ENCODE data around the gene LSAMP. TPM values are rescaled to one million over a fixed set of nuclear protein-coding genes. Genes with fewer than 3 reads are reported as not detected.

LSAMP gene
- total and polyA plus RNA-seq, 2 of the 13 experiments (the other 11 are each of a cell fraction or from before 2014, with no cell fraction given), result not detected

GRCh38 chr3:115819785-115820384 lies 625.4 kb downstream of the LSAMP start (continued):
- TF ChIP-seq, protein P1, sequence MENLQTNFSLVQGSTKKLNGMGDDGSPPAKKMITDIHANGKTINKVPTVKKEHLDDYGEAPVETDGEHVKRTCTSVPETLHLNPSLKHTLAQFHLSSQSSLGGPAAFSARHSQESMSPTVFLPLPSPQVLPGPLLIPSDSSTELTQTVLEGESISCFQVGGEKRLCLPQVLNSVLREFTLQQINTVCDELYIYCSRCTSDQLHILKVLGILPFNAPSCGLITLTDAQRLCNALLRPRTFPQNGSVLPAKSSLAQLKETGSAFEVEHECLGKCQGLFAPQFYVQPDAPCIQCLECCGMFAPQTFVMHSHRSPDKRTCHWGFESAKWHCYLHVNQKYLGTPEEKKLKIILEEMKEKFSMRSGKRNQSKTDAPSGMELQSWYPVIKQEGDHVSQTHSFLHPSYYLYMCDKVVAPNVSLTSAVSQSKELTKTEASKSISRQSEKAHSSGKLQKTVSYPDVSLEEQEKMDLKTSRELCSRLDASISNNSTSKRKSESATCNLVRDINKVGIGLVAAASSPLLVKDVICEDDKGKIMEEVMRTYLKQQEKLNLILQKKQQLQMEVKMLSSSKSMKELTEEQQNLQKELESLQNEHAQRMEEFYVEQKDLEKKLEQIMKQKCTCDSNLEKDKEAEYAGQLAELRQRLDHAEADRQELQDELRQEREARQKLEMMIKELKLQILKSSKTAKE (CRISPR knock-in tag; IDR thresholded peaks at IDR 0.05; ENCODE audit: borderline replicate concordance), result no peak
- TF ChIP-seq ZNF205 (CRISPR knock-in tag; IDR thresholded peaks at IDR 0.05), result 0 out of 2 replicates have a peak, but pooled peaks have one; percentile 33
- no peak for TF ChIP-seq NCOA5 (CRISPR knock-in tag; IDR thresholded peaks at IDR 0.05)
- TF ChIP-seq HBP1 (CRISPR knock-in tag; IDR thresholded peaks at IDR 0.05; ENCODE audit: low read depth), result no peak
- 0 out of 2 replicates have a peak, but pooled peaks have one; percentile 24 for TF ChIP-seq ZNF331 (CRISPR knock-in tag; IDR thresholded peaks at IDR 0.05)
- TF ChIP-seq NCOA2 (CRISPR knock-in tag; IDR thresholded peaks at IDR 0.05), result 0 out of 2 replicates have a peak, but pooled peaks have one; percentile 18
- TF ChIP-seq, protein P2, sequence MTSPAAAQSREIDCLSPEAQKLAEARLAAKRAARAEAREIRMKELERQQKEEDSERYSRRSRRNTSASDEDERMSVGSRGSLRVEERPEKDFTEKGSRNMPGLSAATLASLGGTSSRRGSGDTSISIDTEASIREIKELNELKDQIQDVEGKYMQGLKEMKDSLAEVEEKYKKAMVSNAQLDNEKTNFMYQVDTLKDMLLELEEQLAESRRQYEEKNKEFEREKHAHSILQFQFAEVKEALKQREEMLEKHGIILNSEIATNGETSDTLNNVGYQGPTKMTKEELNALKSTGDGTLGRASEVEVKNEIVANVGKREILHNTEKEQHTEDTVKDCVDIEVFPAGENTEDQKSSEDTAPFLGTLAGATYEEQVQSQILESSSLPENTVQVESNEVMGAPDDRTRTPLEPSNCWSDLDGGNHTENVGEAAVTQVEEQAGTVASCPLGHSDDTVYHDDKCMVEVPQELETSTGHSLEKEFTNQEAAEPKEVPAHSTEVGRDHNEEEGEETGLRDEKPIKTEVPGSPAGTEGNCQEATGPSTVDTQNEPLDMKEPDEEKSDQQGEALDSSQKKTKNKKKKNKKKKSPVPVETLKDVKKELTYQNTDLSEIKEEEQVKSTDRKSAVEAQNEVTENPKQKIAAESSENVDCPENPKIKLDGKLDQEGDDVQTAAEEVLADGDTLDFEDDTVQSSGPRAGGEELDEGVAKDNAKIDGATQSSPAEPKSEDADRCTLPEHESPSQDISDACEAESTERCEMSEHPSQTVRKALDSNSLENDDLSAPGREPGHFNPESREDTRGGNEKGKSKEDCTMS (CRISPR knock-in tag; conservative IDR thresholded peaks at IDR 0.05), result no peak
- 0 out of 2 replicates have a peak, but pooled peaks have one; percentile 28 for TF ChIP-seq THRA (CRISPR knock-in tag; IDR thresholded peaks at IDR 0.05; ENCODE audit: borderline replicate concordance)
- TF ChIP-seq ARID5B (CRISPR knock-in tag; IDR thresholded peaks at IDR 0.05), result peak; percentile 61
- TF ChIP-seq EZH2 (conservative IDR thresholded peaks at IDR 0.05; ENCODE audit: low read depth, low read length), result no peak
- peak; percentile 89 for TF ChIP-seq STAG1 (CRISPR knock-in tag; IDR thresholded peaks at IDR 0.05)
- TF ChIP-seq ZNF816 (CRISPR knock-in tag; IDR thresholded peaks at IDR 0.05; ENCODE audit: borderline replicate concordance), result no peak
- no peak for TF ChIP-seq ZSCAN31 (CRISPR knock-in tag; IDR thresholded peaks at IDR 0.05; ENCODE audit: low read depth)
- TF ChIP-seq MIXL1 (CRISPR knock-in tag; IDR thresholded peaks at IDR 0.05), result peak; percentile 63; the same call in 1 of the 2 replicates
- 0 out of 2 replicates have a peak, but pooled peaks have one; percentile 39 for TF ChIP-seq THAP11 (CRISPR knock-in tag; IDR thresholded peaks at IDR 0.05)
- TF ChIP-seq DMAP1 (CRISPR knock-in tag; IDR thresholded peaks at IDR 0.05), result no peak
- no peak for TF ChIP-seq NR1H2 (CRISPR knock-in tag; IDR thresholded peaks at IDR 0.05; ENCODE audit: borderline replicate concordance, low read depth)
- TF ChIP-seq MATR3 (CRISPR knock-in tag; IDR thresholded peaks at IDR 0.05), result no peak
- peak; percentile 77 for TF ChIP-seq RAD21 (CRISPR knock-in tag; IDR thresholded peaks at IDR 0.05)
- TF ChIP-seq ZNF546 (CRISPR knock-in tag; conservative IDR thresholded peaks at IDR 0.05), result no peak

All from HepG2 (cell line).